Common myeloid progenitor, CD34-positive (primary cell): ENCODE measurements around the gene RNF168.
"Not testable (repeated sequence)": the region's sequence is repeated elsewhere in the genome, so short reads cannot be mapped to it uniquely, and the experiment has no call there.

Source experiments
- CTCF ChIA-PET: fragments of 350-600 bp; sonication (Branson Sonifier 250); formaldehyde crosslinking; loops from one replicate; lab custom pipeline; 2021; ENCODE audit warnings: antibody characterized with exemption; lab: Charles Lee
- POLR2A ChIA-PET: fragments of 350-600 bp; sonication (Branson Sonifier 250); formaldehyde crosslinking; loops from one replicate; lab custom pipeline; 2021; ENCODE audit warnings: antibody characterized with exemption; lab: Charles Lee
- DNase-seq, 3 donors: peaks; one replicate each; pipeline versions ENCODE4 v3.0.0 to v3.0.0-alpha.2; 2013
- H3K27ac ChIP-seq, 2 experiments: 1 replicate in 1 of 2; 2 replicates in 1 of 2; pipeline ENCODE4 v1.7.0; 2013; ENCODE audit warnings: inconsistent platforms in 2 of 2, low read length in 2 of 2, mild to moderate bottlenecking in 2 of 2, low read depth in 1 of 2, moderate library complexity in 1 of 2; ENCODE audit not compliant: severe bottlenecking in 2 of 2, insufficient read depth in 1 of 2, poor library complexity in 1 of 2
- H3K27me3 ChIP-seq, 5 experiments: replicated peaks in 2 of 5; 1 replicate in 3 of 5; 2 replicates in 2 of 5; pipeline versions ENCODE4 v1.6.1 to v1.7.0; 2013; ENCODE audit warnings: low read length in 4 of 5, mild to moderate bottlenecking in 2 of 5, moderate library complexity in 2 of 5, inconsistent platforms in 1 of 5; ENCODE audit not compliant: insufficient read depth in 5 of 5, control insufficient read depth in 4 of 5
- H3K36me3 ChIP-seq, 4 experiments: 1 replicate in 2 of 4; 2 replicates in 2 of 4; pipeline versions ENCODE4 v1.6.1 to v1.7.0; 2013; ENCODE audit warnings: low read length in 3 of 4, control low read depth in 1 of 4, mild to moderate bottlenecking in 1 of 4; ENCODE audit not compliant: control insufficient read depth in 4 of 4, insufficient read depth in 4 of 4
- H3K4me1 ChIP-seq, 4 experiments: 1 replicate in 3 of 4; 2 replicates in 1 of 4; pipeline versions ENCODE4 v1.6.1 to v1.7.1; 2013; ENCODE audit warnings: low read length in 3 of 4, mild to moderate bottlenecking in 3 of 4, control low read depth in 1 of 4, inconsistent platforms in 1 of 4, moderate library complexity in 1 of 4; ENCODE audit not compliant: control insufficient read depth in 4 of 4, insufficient read depth in 4 of 4; ENCODE audit errors: control extremely low read depth in 1 of 4
- H3K4me3 ChIP-seq, 7 experiments: 1 replicate in 4 of 7; 2 replicates in 3 of 7; pipeline versions ENCODE4 v1.5.1 to v1.7.0; 2013; ENCODE audit warnings: mild to moderate bottlenecking in 7 of 7, low read length in 6 of 7, moderate library complexity in 6 of 7, inconsistent platforms in 2 of 7, low read depth in 2 of 7, control low read depth in 1 of 7; ENCODE audit not compliant: insufficient read depth in 4 of 7, control insufficient read depth in 1 of 7; ENCODE audit errors: extremely low read depth in 1 of 7
- H3K9me3 ChIP-seq, 5 experiments: 1 replicate in 4 of 5; 2 replicates in 1 of 5; pipeline versions ENCODE4 v1.6.1 to v1.7.1; 2013; ENCODE audit warnings: low read length in 4 of 5, mild to moderate bottlenecking in 2 of 5, inconsistent platforms in 1 of 5, low read depth in 1 of 5, moderate library complexity in 1 of 5; ENCODE audit not compliant: control insufficient read depth in 4 of 5, insufficient read depth in 2 of 5; ENCODE audit errors: control extremely low read depth in 1 of 5
- WGBS: methylation state at CpG from one replicate; pipeline ENCODE4 v1.1.5; 2013; ENCODE audit not compliant: insufficient coverage; 5-methylcytosine and 5-hydroxymethylcytosine counted together

RNF168 gene

DNA sequence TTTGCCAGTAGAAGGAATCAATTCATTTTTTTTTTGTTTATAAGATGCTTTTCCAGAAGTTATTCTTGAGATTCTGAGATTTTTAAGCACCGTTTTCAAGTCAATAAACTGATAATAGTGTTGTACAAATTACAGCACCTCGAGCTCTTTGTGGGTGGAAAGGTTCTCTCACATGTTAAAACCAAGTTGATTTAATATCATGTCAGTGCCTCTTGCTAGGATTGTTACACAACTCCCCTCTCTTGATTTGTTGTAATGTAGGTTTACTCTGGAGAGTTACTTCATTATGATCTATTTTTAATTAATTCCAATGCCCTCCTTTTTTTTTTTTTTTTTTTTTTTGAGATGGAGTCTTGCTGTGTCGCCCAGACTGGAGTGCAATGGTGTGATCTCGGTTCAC lies 45.5 kb downstream of the RNF168 start:
- Histone ChIP-seq H3K36me3 (peaks cover 0 to 5% (median 0%) of the 10 kb centered on the region in 4 experiments), H3K4me3 (no peak overlapping the region), H3K4me1 (peaks cover 0 to 2% (median 1%) of the 10 kb centered on the region in 4 experiments), H3K9me3 (no peaks in the 10 kb centered on the region), H3K27me3 (no peaks in the 10 kb centered on the region), H3K27ac (no peak overlapping the region)
- ChIA-PET POLR2A (interaction anchor here (0.6 to 1.5 kb wide), 3 partner anchors 12 to 23 kb away, joined by 3 to 4 read pairs (median 4); no protein-coding TSS in a partner anchor), CTCF (interaction anchor here (1.4 kb wide), 1 partner anchor 11 kb away, joined by 4 read pairs; no protein-coding TSS in a partner anchor)
- WGBS = no CpG with 5 or more reads among the region's 4 CpGs
- DNase-seq = peak in 2 of 3 donors; percentile 11 to 19

DNA sequence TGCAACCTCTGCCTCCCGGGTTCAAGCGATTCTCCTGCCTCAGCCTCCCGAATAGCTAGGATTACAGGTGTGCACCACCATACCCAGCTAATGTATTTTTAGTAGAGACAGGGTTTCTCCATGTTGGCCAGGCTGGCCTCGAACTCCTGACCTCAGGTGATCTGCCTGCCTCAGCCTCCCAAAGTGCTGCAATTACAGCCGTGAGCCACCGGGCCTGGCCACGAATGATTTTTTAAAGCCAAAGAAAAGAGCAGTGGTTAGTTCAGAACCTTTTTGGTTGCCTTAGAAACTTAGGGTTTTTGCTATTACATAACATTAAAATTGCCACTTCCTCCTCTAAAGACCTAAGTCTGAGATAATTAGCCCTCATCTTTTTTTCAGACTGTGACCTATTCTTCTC lies 46.1 kb downstream of the RNF168 start:
- H3K27ac ChIP-seq, H3K36me3 ChIP-seq, H3K4me3 ChIP-seq, H3K9me3 ChIP-seq, H3K4me1 ChIP-seq, H3K27me3 ChIP-seq: not testable (repeated sequence)
- ChIA-PET POLR2A (interaction anchor here (0.6 to 1.5 kb wide), 3 partner anchors 12 to 45 kb away, joined by 3 to 4 read pairs (median 4); no protein-coding TSS in a partner anchor), CTCF (interaction anchor here (1.4 kb wide), 1 partner anchor 12 kb away, joined by 4 read pairs; no protein-coding TSS in a partner anchor)
- WGBS = 70% methylated on average over 6 of the region's 7 CpGs
- DNase-seq = peak; percentile 22 to 79 (median 74)

DNA sequence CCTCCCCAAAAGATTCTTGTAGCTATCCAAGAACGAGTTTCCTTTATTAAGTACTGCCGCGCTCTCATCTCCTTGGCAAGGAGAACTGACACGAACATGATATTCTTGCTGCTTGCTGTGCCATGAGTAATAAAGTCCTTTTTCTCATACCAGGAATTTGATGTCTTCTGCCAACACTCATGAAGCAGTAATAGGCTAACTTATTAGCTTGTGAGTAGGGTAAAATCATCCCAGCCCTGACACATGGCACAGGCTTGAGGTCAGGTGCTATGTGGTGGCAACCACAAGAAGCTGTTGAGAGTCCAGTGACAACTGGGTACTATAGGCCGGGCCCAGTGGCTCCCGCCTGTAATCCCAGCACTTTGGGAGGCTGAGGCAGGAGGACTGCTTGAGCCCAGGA lies 48.6 kb downstream of the RNF168 start:
- no peaks in the 10 kb centered on the region for H3K27me3 ChIP-seq
- H3K27ac ChIP-seq = no peak overlapping the region
- no peak for DNase-seq
- H3K9me3 ChIP-seq = no peaks in the 10 kb centered on the region
- POLR2A ChIA-PET = no interaction called here
- CTCF ChIA-PET = interaction anchor here (1.5 kb wide), 1 partner anchor 12 kb away, joined by 3 read pairs; no protein-coding TSS in a partner anchor
- 93% methylated on average over 5 of the region's 6 CpGs for WGBS
- H3K4me3 ChIP-seq = no peak overlapping the region
- peaks cover 0 to 5% (median 0%) of the 10 kb centered on the region in 4 experiments for H3K36me3 ChIP-seq
- H3K4me1 ChIP-seq = peaks cover 0 to 2% (median 1%) of the 10 kb centered on the region in 4 experiments

DNA sequence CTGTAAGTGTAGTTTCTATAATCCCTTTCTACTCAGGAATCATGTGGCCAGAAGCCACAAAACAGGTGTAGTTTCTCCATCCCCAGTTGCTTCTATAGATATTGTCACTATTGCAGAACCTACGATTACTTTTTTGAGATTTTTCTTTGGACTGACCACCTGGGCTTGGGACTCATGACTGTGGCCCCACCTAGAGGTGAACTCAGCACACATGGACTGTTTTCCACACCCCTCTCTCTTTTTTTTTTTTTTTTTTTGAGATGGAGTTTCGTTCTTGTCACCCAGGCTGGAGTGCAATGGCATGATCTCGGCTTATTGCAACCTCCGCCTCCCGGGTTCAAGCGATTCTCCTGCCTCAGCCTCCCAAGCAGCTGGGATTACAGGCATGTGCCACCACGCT lies 58.2 kb downstream of the RNF168 start:
- H3K36me3 ChIP-seq, H3K4me1 ChIP-seq, H3K4me3 ChIP-seq, POLR2A ChIA-PET, H3K27ac ChIP-seq, H3K27me3 ChIP-seq, H3K9me3 ChIP-seq: not testable (repeated sequence)
- WGBS = no CpG with 5 or more reads among the region's 7 CpGs
- CTCF ChIA-PET = interaction anchor here (1.1 kb wide), 1 partner anchor 11 kb away, joined by 3 read pairs; no protein-coding TSS in a partner anchor
- DNase-seq = peak in 1 of 3 donors; percentile 24

DNA sequence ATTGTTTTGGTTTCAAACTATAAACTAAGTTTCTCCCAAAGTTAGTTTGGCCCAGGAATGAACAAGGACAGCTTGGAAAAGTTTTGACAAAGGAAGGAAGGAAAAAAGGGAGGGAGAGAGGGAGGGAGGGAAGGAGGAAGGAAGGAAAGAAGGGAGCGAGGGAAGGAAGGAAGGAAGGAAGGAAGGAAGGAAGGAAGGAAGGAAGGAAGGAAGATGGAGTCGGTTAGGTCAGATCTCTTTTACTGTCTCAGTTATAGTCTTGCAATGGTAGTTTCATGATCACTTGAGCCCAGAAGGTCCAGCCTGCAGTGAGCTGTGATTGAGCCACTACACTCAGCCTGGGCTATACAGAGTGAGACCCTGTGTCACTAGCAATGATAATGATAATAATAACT lies 59.1 kb downstream of the RNF168 start:
- DNase-seq = no peak
- no peak overlapping the region for H3K27ac ChIP-seq
- H3K27me3 ChIP-seq = no peaks in the 10 kb centered on the region
- POLR2A ChIA-PET = no interaction called here
- peaks cover 0 to 7% (median 4%) of the 10 kb centered on the region in 4 experiments for H3K4me1 ChIP-seq
- H3K36me3 ChIP-seq = no peaks in the 10 kb centered on the region
- peak overlapping the region in 2 of 7 experiments; percentile 16 to 24 for H3K4me3 ChIP-seq
- CTCF ChIA-PET = interaction anchor here (1.1 kb wide), 1 partner anchor 10 kb away, joined by 3 read pairs; no protein-coding TSS in a partner anchor
- H3K9me3 ChIP-seq = no peaks in the 10 kb centered on the region
- 6% methylated on average over 2 of the region's 2 CpGs for WGBS

DNA sequence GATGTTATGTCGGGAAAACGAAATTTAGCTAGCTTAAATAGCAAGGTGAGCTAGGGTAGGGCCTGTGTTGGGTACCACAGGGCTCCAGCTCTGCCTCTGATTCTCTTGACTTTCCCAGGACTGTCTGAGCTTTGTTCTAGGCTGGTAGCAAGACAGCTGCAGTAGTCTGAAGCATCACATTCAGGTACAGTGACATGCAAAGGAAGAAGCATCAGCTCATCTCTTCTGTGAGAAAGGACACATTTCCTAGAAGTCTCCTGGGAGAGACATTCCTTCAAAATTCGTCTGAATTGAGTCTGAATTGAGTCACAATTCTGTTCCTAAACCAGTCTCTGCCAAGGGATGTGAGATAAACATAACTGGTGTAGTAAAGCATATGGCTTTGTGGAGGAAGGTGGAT lies 62.9 kb downstream of the RNF168 start:
- Histone ChIP-seq H3K27me3 (no peaks in the 10 kb centered on the region), H3K36me3 (no peaks in the 10 kb centered on the region), H3K4me3 (no peak overlapping the region), H3K4me1 (peaks cover 0 to 7% (median 4%) of the 10 kb centered on the region in 4 experiments), H3K27ac (no peak overlapping the region), H3K9me3 (no peaks in the 10 kb centered on the region)
- ChIA-PET CTCF (no interaction called here), POLR2A (no interaction called here)
- WGBS = 82% methylated on average over 3 of the region's 3 CpGs
- DNase-seq = no peak

DNA sequence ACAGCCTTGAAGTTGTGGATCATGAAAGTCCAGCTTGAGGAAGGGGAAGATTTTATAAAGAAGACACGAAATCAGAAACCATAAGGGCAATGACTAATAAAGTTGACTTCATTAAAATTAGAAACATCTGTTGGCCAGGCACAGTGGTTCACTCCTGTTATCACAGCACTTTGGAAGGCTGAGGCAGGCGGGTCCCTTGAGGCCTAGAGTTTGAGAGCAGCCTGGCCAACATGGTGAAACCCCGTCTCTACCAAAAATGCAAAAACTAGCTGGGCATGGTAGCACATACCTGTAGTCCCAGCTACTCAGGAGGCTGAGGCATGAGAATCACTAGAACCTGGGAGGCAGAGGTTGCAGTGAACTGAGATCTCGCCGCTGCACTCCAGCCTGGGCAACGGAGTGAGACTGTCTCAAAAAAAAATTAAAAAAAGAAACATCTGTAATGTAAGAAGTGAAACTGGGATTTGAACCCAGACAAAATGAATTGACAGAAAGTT lies 63.5 kb downstream of the RNF168 start:
- ChIA-PET POLR2A (no interaction called here), CTCF (no interaction called here)
- Histone ChIP-seq H3K4me3 (no peak overlapping the region), H3K36me3 (no peaks in the 10 kb centered on the region), H3K27ac (no peak overlapping the region), H3K27me3 (no peaks in the 10 kb centered on the region), H3K9me3 (no peaks in the 10 kb centered on the region), H3K4me1 (peaks cover 0 to 7% (median 4%) of the 10 kb centered on the region in 4 experiments)
- WGBS = 97% methylated on average over 6 of the region's 6 CpGs
- DNase-seq = no peak
